Left forelimb (tissue), 1 donor: ENCODE measurements around the gene ARHGAP23.
"Not testable (repeated sequence)": the region's sequence is repeated elsewhere in the genome, so short reads cannot be mapped to it uniquely, and the experiment has no call there.

Experiments
- DNase-seq: peaks from one replicate; pipeline ENCODE4 v3.0.0-alpha.2; 2018; ENCODE audit warnings: low spot score

The ARHGAP23 gene

GRCh38 chr17:38528141-38528540 is 99.9 kb downstream of the ARHGAP23 start:
- DNase-seq, result not testable (repeated sequence)

DNA sequence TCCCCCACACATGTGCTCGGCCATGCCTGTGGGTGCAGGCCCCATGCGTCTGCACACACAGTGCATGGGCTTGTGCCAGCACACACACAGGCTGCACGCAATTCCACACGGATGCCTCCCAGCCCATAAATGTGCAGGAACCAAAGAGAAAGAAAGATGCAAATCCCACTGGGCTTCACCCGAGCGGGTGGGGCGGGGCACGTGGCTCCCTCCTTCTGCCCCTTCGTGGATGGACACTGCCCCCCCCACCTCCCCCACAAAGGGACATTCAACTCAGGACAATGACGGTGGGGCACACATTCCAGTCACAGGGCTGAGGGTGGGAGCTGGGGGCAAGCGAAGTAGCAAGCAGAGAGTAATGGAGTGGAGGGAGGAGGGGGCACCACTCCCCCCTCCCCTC is 102.6 kb downstream of the ARHGAP23 start:
- not testable (repeated sequence) for DNase-seq

DNA sequence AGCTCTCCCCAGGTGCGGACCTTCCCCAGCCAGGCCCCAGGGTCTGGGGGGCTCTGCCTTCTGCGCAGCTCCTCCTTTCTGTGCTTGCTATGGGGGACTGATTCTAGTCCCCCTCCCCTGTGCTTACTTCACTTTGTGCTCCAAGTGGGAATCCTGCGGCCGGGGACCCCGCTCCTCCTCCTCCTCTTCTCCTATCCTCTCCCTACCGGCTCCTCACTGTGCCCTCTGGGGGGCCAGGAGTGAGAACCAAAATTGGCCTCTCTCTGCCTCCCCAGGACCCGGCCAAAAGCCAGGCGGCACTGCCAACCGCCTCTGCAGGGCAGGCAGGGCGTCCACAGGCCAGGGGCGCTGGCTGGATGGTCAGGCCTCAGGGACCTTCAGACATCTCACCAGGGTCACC is 103.5 kb downstream of the ARHGAP23 start:
- not testable (repeated sequence) for DNase-seq

DNA sequence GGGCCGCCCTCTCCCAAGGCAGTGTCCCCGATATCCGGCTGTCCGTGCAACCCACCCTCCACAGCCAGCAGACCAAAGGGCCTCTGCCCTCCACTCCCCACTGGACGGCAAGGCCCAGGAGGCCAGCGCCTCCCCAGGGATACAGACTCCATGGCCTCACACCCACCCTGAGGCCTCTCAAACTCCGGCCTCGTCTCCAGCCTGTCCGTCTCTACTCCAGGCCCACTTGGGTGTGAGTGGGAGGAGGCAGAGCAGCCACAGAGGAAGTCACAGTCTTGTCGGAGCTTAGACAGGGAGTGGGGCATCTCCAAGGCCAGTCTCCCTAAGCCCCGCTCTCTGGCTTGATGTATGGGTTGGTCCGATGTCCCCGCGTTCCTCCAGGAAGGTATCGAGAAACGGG is 104.2 kb downstream of the ARHGAP23 start:
- no peak for DNase-seq

GRCh38 chr17:38533241-38533640 is 105.0 kb downstream of the ARHGAP23 start:
- no peak for DNase-seq

- no peak for DNase-seq
These were observed 105.7 kb downstream of the ARHGAP23 start for GRCh38 chr17:38533866-38534497.

DNA sequence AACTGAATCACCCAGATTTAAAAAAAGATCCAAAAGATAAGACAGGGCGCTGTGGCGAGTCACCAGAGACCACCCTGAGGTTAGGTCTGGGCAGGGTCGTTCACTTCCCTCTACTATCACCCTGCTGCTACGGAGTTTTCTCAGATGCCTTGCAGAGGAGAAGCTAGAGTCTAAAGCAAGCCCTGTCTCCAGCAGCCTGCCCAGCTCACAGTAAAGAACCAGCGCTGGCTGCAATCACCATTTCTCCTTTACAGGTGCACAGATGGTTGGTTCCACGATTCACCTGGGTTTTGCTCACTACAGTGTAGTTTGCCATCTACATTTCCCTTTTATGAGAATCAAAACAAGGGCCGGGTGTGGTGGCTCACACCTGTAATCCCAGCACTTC is 106.2 kb downstream of the ARHGAP23 start:
- DNase-seq, result no peak

- no peak for DNase-seq
These were observed 107.6 kb downstream of the ARHGAP23 start for GRCh38 chr17:38535886-38536285.

DNA sequence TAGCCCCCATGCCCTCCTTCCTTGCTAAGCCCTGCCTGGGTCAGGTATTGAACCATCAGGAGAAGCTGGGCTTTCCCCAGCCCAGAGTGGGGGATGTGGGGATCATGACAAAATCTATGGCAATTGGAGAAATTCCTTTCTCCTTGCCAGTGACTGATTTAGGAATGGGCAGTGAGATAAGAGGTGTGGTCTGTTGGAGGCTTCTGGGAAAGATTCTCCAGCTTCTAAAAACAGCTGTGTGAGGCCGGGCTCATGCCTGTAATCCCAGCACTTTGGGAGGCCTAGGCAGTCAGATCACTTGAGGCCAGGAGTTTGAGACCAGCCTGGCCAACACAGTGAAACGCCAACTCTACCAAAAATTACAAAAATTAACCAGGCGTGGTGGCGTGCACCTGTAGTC is 108.4 kb downstream of the ARHGAP23 start:
- no peak for DNase-seq

DNA sequence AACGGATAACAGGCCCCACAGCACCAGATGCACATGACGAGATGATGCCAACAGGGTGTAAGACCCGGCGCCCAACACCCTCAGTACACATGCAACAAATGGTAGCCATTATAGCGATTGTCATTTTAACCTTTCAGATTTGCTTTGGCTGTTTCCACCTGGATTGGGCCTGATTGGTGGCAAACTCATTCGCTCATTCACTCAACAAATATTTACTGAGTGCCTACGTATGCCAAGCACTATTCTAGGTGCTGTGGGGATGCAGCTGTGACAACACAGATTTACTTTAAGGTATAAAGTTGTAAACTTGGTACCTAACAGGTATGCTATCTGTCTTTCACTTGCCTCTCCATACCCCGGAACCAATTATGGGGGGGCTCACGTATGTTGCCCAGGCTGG is 110.6 kb downstream of the ARHGAP23 start:
- DNase-seq, result no peak

DNA sequence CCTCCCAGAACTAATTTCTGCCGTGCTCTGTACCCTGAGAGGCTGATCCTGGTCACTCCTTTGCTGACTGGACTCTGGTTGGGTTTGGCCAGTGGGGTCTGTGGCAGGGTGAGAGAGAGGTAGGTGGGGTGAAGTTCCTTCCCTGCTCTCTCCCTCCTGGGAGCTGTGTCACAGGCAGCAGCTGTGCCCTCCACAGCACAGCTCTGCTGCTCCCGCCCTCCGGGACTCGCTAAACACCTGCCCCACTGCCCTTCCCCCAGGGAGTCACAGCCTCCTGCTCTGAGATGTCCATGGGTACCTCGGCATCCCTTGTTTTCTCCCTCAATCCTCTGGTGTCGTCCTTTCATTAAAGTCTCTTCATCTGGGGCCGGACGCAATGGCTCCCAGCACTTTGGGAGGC is 111.1 kb downstream of the ARHGAP23 start:
- no peak for DNase-seq

DNA sequence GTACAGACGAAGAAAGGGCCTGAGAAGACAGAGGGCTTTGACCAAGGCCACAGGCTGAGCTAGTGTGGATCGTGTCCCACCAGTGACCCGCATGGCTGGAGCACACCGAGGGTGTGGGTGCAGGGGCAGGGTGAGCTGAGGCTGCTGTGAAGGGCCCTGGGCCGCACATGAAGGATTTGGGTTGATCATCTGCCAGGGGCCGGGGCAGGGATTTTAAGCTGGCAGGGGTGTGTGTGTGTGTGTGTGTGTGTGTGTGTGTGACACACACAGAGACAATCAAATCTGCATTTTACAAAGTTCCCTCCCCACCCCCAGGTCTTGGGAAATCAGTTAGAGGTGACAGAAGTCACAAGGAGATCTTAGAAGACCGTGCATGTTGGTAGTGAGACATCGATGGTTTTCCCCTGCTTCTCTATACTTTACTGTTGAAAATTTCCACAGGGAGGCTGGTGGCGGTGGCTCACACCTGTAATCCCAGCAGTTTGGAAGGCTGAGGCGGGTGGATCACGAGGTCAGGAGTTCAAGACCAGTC is 112.3 kb downstream of the ARHGAP23 start:
- no peak for DNase-seq

DNA sequence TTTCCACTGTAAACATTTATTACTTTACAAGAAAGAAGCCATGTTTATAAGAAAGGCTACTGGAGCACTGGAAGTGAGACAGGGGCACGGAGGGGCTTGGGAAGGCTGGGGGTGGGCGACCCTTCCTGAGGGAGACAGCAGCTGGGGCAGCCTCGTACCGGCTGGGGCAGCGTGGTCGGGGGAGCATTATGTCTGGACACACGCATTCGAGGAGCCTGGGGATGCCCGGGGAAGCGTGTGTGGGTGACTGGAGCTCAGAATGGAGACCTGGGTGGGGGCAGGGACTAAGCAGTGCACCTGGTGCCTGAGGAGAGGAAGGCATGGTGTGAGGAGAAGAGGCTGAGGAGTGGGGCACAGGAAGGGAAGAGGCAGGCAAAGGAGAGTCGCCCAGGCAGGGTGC is 113.0 kb downstream of the ARHGAP23 start:
- no peak for DNase-seq

DNA sequence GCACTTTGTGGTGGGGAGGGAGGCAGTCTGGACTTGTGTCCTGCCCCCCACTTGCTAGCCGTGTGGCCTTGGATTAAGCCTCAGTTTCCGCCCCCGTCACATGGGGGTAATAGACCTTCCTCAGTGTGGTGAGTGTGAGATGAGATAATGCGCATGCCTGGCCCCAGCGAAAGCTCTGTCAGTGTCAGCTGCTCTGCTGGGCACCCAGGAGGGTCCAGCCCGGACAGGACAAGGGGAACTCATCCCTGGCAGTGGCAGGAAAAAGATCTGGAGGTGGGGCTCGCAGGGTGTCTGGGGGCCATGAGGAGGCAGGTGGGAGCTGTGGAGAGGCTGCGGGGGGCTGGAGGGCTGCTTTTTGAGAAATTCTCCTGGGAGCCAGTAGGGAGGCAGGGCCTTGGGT is 114.0 kb downstream of the ARHGAP23 start:
- no peak for DNase-seq

GRCh38 chr17:38543403-38544174 is 115.3 kb downstream of the ARHGAP23 start:
- DNase-seq, result no peak

- DNase-seq, result no peak
These were observed 116.0 kb downstream of the ARHGAP23 start for GRCh38 chr17:38544175-38544838.

- DNase-seq, result no peak
These were observed 116.6 kb downstream of the ARHGAP23 start for GRCh38 chr17:38544839-38545209.

DNA sequence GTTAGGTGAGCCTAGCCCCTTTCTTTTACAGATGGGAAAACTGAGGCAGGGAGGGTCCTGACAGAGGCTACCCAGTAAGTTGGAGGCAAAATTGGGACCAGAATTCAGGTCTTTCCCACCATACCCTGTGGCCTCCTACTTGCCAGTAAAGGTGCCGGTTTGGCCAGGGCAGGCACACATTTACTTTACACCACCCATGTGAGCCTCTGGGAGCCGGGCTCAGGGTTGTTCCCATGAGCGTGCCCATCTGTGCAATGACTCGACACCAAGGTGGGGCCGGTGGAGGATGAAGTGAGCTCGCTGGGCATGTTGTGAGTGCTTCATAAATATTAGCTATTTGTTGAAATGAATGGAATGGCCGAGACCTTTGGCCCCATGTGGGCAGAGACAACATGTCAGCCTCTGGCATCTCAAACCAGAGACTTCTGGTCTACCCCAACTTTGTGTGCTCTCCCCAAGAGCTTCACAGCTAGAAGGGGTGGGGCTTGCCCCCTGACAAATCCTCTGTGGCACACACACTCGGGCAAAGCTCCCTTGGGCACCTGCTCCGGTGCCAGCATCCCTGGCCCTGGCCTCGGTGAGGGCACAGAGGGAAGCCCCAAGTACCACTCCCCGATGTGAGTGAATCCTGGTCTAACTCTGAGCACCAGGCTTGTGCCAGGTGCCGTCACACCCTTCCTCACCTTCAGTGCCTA is 117.4 kb downstream of the ARHGAP23 start:
- no peak for DNase-seq

DNA sequence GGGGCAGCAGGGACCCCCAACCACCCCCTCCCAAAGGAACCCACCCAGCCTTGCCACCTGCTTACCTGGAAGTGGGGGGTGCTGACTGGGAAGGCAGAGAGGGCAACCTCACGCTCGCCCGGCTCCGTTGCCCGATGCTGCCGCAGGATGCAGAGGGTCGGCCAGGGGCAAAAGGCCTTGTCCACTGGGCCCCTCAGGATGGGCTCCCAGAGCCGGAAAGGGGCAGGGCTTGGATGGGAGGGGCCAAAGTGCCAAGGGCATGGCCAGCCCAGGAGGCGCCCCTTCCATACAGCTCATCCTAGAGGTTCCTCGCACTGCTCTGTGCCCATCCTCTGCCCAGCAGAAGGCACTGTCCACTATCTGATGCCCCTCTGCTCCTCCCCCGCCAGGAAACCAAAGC is 118.1 kb downstream of the ARHGAP23 start:
- DNase-seq, result no peak

DNA sequence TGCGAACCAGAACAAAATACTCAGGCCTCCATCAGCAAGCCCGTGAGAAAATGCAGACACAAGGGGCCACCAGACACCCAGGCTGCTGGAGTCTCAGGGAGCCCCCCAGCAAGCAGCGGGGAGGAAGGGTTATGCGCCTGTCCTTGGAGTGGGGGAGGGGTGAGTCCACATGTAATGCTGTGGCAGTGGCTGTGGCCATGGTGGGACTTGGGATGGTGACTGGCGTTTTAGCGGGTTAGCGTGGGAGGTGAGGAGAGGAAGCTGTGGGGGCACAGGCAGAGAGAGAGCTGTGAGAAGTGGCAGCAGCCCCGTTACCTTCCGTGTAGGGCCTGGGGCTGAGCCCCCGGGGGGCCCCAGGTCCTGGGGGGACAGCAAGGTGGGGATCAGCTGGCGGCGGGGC is 119.2 kb downstream of the ARHGAP23 start:
- DNase-seq, result no peak

GRCh38 chr17:38549285-38549684 is 121.0 kb downstream of the ARHGAP23 start:
- DNase-seq, result no peak

GRCh38 chr17:38550661-38551060 is 122.4 kb downstream of the ARHGAP23 start:
- no peak for DNase-seq
